HCT116 (cell line): ENCODE measurements around the gene FAM229A. TPM values are rescaled to one million over a fixed set of nuclear protein-coding genes. Genes with fewer than 3 reads are reported as not detected.

Source experiments
- ATAC-seq: fragments of 200-7000 bp; cut with Tn5 transposase; 2 replicates; pipeline ENCODE4 v1.9.1; 2020; ENCODE audit warnings: mild to moderate bottlenecking, moderate library complexity
- BruUV-seq: library from RNA; stranded (reverse); fragments of 400-500 nt; replicated peaks from 2 replicates; lab custom pipeline; 2021; lab: Mats Ljungman, UMichigan
- CTCF ChIA-PET: fragments of 300-600 bp; sonication (Branson Sonifier 250); formaldehyde crosslinking; loops from one replicate; lab custom pipeline; 2021; ENCODE audit warnings: antibody characterized with exemption; lab: Charles Lee
- POLR2A ChIA-PET: fragments of 300-600, 350-600 bp; sonication (Branson Sonifier 250); formaldehyde crosslinking; loops from one replicate; lab custom pipeline; 2021; ENCODE audit warnings: antibody characterized with exemption; lab: Charles Lee
- RAD21 ChIA-PET, 2 experiments: fragments of 300-600 bp; sonication (Branson Sonifier 250); formaldehyde crosslinking; loops; one replicate each; lab custom pipeline; 2023; ENCODE audit warnings: low total read pairs in 2 of 2; ENCODE audit not compliant: uncharacterized antibody in 2 of 2, unreplicated experiment in 2 of 2, low non-redundant PET in 1 of 2; lab: Charles Lee
- DNase-seq: peaks from one replicate; pipeline ENCODE4 v3.0.0-alpha.2; 2010; ENCODE audit warnings: low read depth, low spot score
- H2AFZ ChIP-seq: fragments of 200-600 bp; shearing (Covaris generic), sonication (generic); 2 replicates; pipeline ENCODE4 v1.6.1; 2017; ENCODE audit warnings: low read depth, mixed run types, mixed read lengths, antibody characterized with exemption, low read length; ENCODE audit not compliant: poor library complexity, severe bottlenecking
- H3K27ac ChIP-seq: 2 replicates; pipeline ENCODE4 v1.5.1; 2012; ENCODE audit warnings: low read depth, low read length
- H3K27me3 ChIP-seq: fragments of 200-600 bp; sonication (generic); 2 replicates; pipeline ENCODE4 v1.6.1; 2016; ENCODE audit warnings: mixed run types, low read length, mixed read lengths; ENCODE audit not compliant: insufficient read depth
- H3K36me3 ChIP-seq, 2 experiments: fragments of 200-500 bp in 1 of 2; fragments of 200-600 bp in 1 of 2; sonication (Bioruptor generic) in 1 of 2; sonication (generic) in 1 of 2; 2 replicates each; pipeline versions ENCODE4 v1.5.1 to v1.6.1; 2014 to 2016; ENCODE audit warnings: low read length in 2 of 2, inconsistent platforms in 1 of 2, mixed read lengths in 1 of 2, mixed run types in 1 of 2; ENCODE audit not compliant: insufficient read depth in 2 of 2, control insufficient read depth in 1 of 2
- H3K4me1 ChIP-seq, 2 experiments: fragments of 200-600 bp in 1 of 2; sonication (generic) in 1 of 2; 2 replicates each; pipeline versions ENCODE4 v1.5.1 to v1.6.1; 2012 to 2017; ENCODE audit warnings: low read length in 2 of 2, inconsistent platforms in 1 of 2, mild to moderate bottlenecking in 1 of 2, mixed read lengths in 1 of 2, mixed run types in 1 of 2, moderate library complexity in 1 of 2; ENCODE audit not compliant: insufficient read depth in 2 of 2, control insufficient read depth in 1 of 2
- H3K4me2 ChIP-seq: fragments of 200-600 bp; sonication (generic); 2 replicates; pipeline ENCODE4 v1.6.1; 2017; ENCODE audit warnings: mixed run types, low read length, mixed read lengths
- H3K4me3 ChIP-seq, 2 experiments: fragments of 200-600 bp in 1 of 2; sonication (generic) in 1 of 2; replicated peaks in 1 of 2; 2 replicates each; pipeline ENCODE4 v1.5.1; 2011 to 2016; ENCODE audit warnings: low read length in 2 of 2, control low read depth in 1 of 2, low read depth in 1 of 2, mild to moderate bottlenecking in 1 of 2, mixed read lengths in 1 of 2, mixed run types in 1 of 2
- H3K79me2 ChIP-seq: fragments of 200-600 bp; sonication (generic); 2 replicates; pipeline ENCODE4 v1.6.1; 2017; ENCODE audit warnings: mild to moderate bottlenecking, mixed run types, low read length, moderate library complexity, mixed read lengths; ENCODE audit not compliant: insufficient read depth
- H3K9ac ChIP-seq: fragments of 200-600 bp; sonication (generic); 2 replicates; pipeline ENCODE4 v1.6.1; 2016; ENCODE audit warnings: low read length, mixed read lengths
- H3K9me2 ChIP-seq: fragments of 200-600 bp; sonication (generic), shearing (Covaris generic); 2 replicates; pipeline ENCODE4 v1.6.1; 2017; ENCODE audit warnings: mixed run types, mild to moderate bottlenecking, moderate library complexity; ENCODE audit not compliant: insufficient read depth
- H3K9me3 ChIP-seq, 2 experiments: fragments of 200-500 bp in 1 of 2; fragments of 200-600 bp in 1 of 2; sonication (Bioruptor generic) in 1 of 2; sonication (generic) in 1 of 2; 2 replicates each; pipeline ENCODE4 v1.6.1; 2014 to 2017; ENCODE audit warnings: low read length in 2 of 2, mixed read lengths in 2 of 2, inconsistent platforms in 1 of 2, low read depth in 1 of 2, mild to moderate bottlenecking in 1 of 2, mixed run types in 1 of 2, moderate library complexity in 1 of 2; ENCODE audit not compliant: control insufficient read depth in 1 of 2, insufficient read depth in 1 of 2
- H4K20me1 ChIP-seq: fragments of 200-600 bp; sonication (generic), shearing (Covaris generic); 2 replicates; pipeline ENCODE4 v1.6.1; 2017; ENCODE audit warnings: mixed run types, mild to moderate bottlenecking, moderate library complexity; ENCODE audit not compliant: insufficient read depth
- ATF3 ChIP-seq: IDR thresholded peaks from 2 replicates; pipeline ENCODE4 v1.6.1; 2012
- EZH2 ChIP-seq: fragments of 200-600 bp; sonication (generic); IDR thresholded peaks from 2 replicates; pipeline ENCODE4 v1.6.1; 2017; ENCODE audit warnings: antibody characterized with exemption, mixed run types
- EZH2phosphoT487 ChIP-seq: fragments of 200-600 bp; IDR thresholded peaks from 2 replicates; pipeline ENCODE4 v1.6.1; 2018; ENCODE audit warnings: antibody characterized with exemption, borderline replicate concordance
- FOSL1 ChIP-seq: IDR thresholded peaks from 2 replicates; pipeline ENCODE4 v1.6.1; 2012; ENCODE audit warnings: low read depth
- JUND ChIP-seq: IDR thresholded peaks from 2 replicates; pipeline ENCODE4 v1.6.1; 2012
- POLR2AphosphoS5 ChIP-seq: IDR thresholded peaks from 2 replicates; pipeline ENCODE4 v1.6.1; 2011; ENCODE audit warnings: mild to moderate bottlenecking, low read depth, low read length, moderate library complexity
- RAD21 ChIP-seq: IDR thresholded peaks from 2 replicates; pipeline ENCODE4 v1.6.1; 2012; ENCODE audit warnings: low read depth, mild to moderate bottlenecking
- SIN3A ChIP-seq: IDR thresholded peaks from 2 replicates; pipeline ENCODE4 v1.6.1; 2012; ENCODE audit warnings: low read depth
- TCF7L2 ChIP-seq: IDR thresholded peaks from 2 replicates; pipeline ENCODE4 v1.7.0; 2011; ENCODE audit warnings: borderline replicate concordance, inconsistent platforms; ENCODE audit not compliant: insufficient read depth, insufficient read length; ENCODE audit errors: extremely low read depth
- ZFX ChIP-seq: fragments of 450-650 bp; IDR thresholded peaks from 2 replicates; pipeline ENCODE4 v1.6.1; 2017
- ZNF274 ChIP-seq: fragments of 200-500 bp; sonication (Bioruptor generic); IDR thresholded peaks from 2 replicates; pipeline ENCODE4 v1.6.1; 2014; ENCODE audit warnings: mild to moderate bottlenecking, low read depth, low read length, inconsistent platforms
- intact Hi-C: fragments of 100-400 bp; cut with micrococcal nuclease; formaldehyde crosslinking; loops from 2 replicates; pipeline ENCODE4 v1.10.0; 2022
- total RNA-seq: library from RNA; stranded (reverse); gene quantifications from one replicate; pipeline ENCODE4 v1.2.1, GENCODE V29; 2021; ENCODE audit not compliant: unreplicated experiment

FAM229A gene
- total RNA-seq, 1 experiment from 2014 or later: 16.1 TPM

DNA sequence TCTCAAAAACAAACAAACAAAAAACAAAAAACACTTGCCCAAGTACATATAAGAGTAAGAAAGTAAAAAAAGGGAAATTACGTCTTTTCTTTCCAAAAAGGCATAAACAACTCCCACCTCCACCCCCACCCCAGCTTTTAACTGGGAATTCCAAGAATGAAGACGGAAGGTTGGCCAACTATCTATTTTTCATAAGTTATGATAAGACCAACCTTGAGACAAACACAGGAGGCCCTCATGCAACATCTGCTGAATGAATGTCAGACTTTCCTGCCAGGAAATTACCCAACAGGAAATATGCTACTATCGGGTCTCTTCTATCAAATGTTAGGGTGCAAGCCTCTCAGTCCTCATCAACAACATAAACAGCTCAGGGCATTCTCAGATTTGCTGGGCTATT lies 30.0 kb upstream of the FAM229A start:
- intact Hi-C loops: no loop called here
- no peaks in the 10 kb centered on the region for H3K27me3 ChIP-seq
- H3K4me1 ChIP-seq: peaks cover 6 to 14% of the 10 kb centered on the region in 2 experiments
- no peak overlapping the region for H3K27ac ChIP-seq
- ATAC-seq (no peak), DNase-seq (no peak)
- no TSS peak for BruUV-seq
- ChIA-PET CTCF (no interaction called here), RAD21 (no interaction called here), POLR2A (no interaction called here)
- no peak for TF ChIP-seq POLR2AphosphoS5
- TF ChIP-seq ZFX: no peak
- TF ChIP-seq EZH2phosphoT487: no peak
- no peak for TF ChIP-seq EZH2
- no peak for TF ChIP-seq ATF3
- no peak for TF ChIP-seq FOSL1
- TF ChIP-seq ZNF274: no peak
- no peak for TF ChIP-seq SIN3A
- TF ChIP-seq RAD21: no peak
- no peak for TF ChIP-seq JUND
- TF ChIP-seq TCF7L2: no peak
- no peak overlapping the region for H3K9ac ChIP-seq
- peaks cover 10% of the 10 kb centered on the region for H3K79me2 ChIP-seq
- no peaks in the 10 kb centered on the region for H3K9me2 ChIP-seq
- H2AFZ ChIP-seq: no peak overlapping the region
- H3K4me2 ChIP-seq: no peak overlapping the region
- H4K20me1 ChIP-seq: no peaks in the 10 kb centered on the region
- H3K9me3 ChIP-seq: no peaks in the 10 kb centered on the region
- H3K4me3 ChIP-seq: no peak overlapping the region
- H3K36me3 ChIP-seq: peaks cover 0 to 7% of the 10 kb centered on the region in 2 experiments; a peak in 1 of 4 replicates
